Cardiac muscle cell (in vitro differentiated cells and primary cell): Measurements from ENCODE around the gene KCNMA1. TPM values are rescaled to one million over a fixed set of nuclear protein-coding genes. Genes with fewer than 3 reads are reported as not detected.

Experiments used
- DNase-seq, 2 donors: peaks; one replicate each; pipeline versions ENCODE4 v3.0.0 to v3.0.0-alpha.2; 2010 to 2017; ENCODE audit warnings: low read depth in 1 of 2, low spot score in 1 of 2
- H3K27ac ChIP-seq: fragments of 200-600 bp; sonication (generic); 2 replicates; pipeline ENCODE4 v1.5.1; 2016
- H3K27me3 ChIP-seq: fragments of 200-600 bp; sonication (generic); 2 replicates; pipeline ENCODE4 v1.6.0; 2016; ENCODE audit warnings: control low read depth
- H3K36me3 ChIP-seq: fragments of 200-600 bp; sonication (generic); 2 replicates; pipeline ENCODE4 v1.5.1; 2016; ENCODE audit warnings: control low read depth
- H3K4me1 ChIP-seq: fragments of 200-600 bp; sonication (generic); 2 replicates; pipeline ENCODE4 v1.8.1; 2017; ENCODE audit warnings: low read depth, mild to moderate bottlenecking, mixed run types
- H3K4me3 ChIP-seq: fragments of 200-600 bp; sonication (generic); 2 replicates; pipeline ENCODE4 v1.5.1; 2016; ENCODE audit warnings: mild to moderate bottlenecking
- H3K9me3 ChIP-seq: fragments of 200-600 bp; sonication (generic); 2 replicates; pipeline ENCODE4 v1.5.1; 2017; ENCODE audit warnings: low read depth, mild to moderate bottlenecking, control low read depth
- CTCF ChIP-seq: IDR thresholded peaks from 2 replicates; pipeline ENCODE4 v1.5.1; 2012; ENCODE audit warnings: low read depth, mild to moderate bottlenecking, low read length
- polyA plus RNA-seq: library from polyadenylated mRNA; unstranded; fragments of >200 nt; fragmentation: Nextera tagmentation; extraction: Ambion mirVana; gene quantifications from 2 replicates; pipeline ENCODE4 v1.2.1, GENCODE V29; 2016
- total RNA-seq: library from RNA; depleted of rRNA; stranded (reverse); fragments of >200 nt; gene quantifications from 2 replicates; pipeline ENCODE4 v1.2.3, GENCODE V29; 2016

Gene KCNMA1
- total and polyA plus RNA-seq, 2 experiments from 2014 or later = 1.8 to 1.9 TPM

DNA sequence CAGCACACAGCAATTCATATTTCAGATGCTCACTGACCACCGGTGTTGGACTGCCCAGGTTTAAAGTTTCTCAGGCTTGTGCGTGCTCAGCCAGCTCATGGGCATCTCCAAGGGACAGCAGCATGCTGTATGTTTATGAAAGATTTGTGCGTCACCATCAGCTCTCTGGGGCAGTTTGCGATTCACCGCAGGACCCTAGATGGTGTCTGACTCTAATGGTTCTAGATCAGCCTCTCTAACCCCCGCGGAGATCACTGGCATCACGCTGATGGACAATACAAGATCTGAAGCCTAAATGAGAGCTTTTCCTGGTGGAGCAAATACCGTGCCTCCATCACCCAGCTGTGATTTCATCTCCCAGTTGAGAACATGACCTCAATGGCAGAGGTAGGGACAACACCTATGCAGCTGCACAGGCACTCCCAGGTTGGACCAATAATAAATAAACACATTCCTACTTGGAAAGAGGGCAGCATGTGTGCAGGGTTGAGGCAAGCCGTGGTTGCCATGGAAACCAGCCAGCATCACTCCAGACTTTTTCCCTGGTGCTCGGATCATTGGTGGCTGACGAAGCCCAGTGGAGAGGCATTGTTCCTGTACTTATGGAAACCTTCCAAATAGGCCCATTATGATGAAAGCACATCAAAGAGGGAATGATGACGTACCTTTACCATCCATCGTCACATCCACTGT lies 253.6 kb downstream of the KCNMA1 start:
- Histone ChIP-seq H3K27ac (no peak overlapping the region), H3K4me1 (peaks cover 7% of the 10 kb centered on the region), H3K36me3 (no peaks in the 10 kb centered on the region), H3K4me3 (no peak overlapping the region), H3K27me3 (peaks cover 24% of the 10 kb centered on the region), H3K9me3 (no peaks in the 10 kb centered on the region)
- no peak for TF ChIP-seq CTCF
- DNase-seq = no peak

- H3K9me3 ChIP-seq = no peaks in the 10 kb centered on the region
- peaks cover 27% of the 10 kb centered on the region for H3K27me3 ChIP-seq
- DNase-seq = no peak
- no peak overlapping the region for H3K4me3 ChIP-seq
- H3K4me1 ChIP-seq = no peaks in the 10 kb centered on the region
- H3K36me3 ChIP-seq = no peaks in the 10 kb centered on the region
- TF ChIP-seq CTCF = no peak
- no peak overlapping the region for H3K27ac ChIP-seq
Observed at GRCh38 chr10:77381750-77382149, 255.9 kb downstream of the KCNMA1 start.

GRCh38 chr10:77380723-77381122 lies 256.9 kb downstream of the KCNMA1 start:
- Histone ChIP-seq H3K27ac (no peak overlapping the region), H3K4me1 (no peaks in the 10 kb centered on the region), H3K27me3 (peaks cover 24% of the 10 kb centered on the region), H3K36me3 (no peaks in the 10 kb centered on the region), H3K9me3 (no peaks in the 10 kb centered on the region), H3K4me3 (no peak overlapping the region)
- no peak for TF ChIP-seq CTCF
- DNase-seq = no peak

DNA sequence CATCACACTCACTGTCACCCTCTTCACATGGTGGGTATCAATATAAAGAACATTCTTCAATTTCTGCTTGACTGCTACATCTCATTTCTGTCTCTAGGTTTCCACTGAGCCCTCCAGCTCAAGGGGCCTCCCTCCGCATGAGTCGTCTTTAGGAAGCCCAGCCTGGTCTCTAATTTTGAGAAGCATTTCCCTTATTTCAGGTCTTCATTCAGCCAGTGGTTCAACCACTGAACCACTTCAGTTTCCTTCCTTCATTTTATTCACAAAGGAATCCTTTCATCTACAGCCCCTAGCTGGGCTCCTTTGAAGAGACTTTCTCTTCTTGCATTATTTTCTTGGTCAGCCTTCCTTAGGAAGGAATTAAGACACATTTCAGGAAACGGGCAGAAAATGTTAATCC lies 257.4 kb downstream of the KCNMA1 start:
- peaks cover 24% of the 10 kb centered on the region for H3K27me3 ChIP-seq
- H3K27ac ChIP-seq = no peak overlapping the region
- no peak overlapping the region for H3K4me3 ChIP-seq
- no peaks in the 10 kb centered on the region for H3K36me3 ChIP-seq
- no peak for TF ChIP-seq CTCF
- no peaks in the 10 kb centered on the region for H3K4me1 ChIP-seq
- DNase-seq = no peak
- H3K9me3 ChIP-seq = no peaks in the 10 kb centered on the region

DNA sequence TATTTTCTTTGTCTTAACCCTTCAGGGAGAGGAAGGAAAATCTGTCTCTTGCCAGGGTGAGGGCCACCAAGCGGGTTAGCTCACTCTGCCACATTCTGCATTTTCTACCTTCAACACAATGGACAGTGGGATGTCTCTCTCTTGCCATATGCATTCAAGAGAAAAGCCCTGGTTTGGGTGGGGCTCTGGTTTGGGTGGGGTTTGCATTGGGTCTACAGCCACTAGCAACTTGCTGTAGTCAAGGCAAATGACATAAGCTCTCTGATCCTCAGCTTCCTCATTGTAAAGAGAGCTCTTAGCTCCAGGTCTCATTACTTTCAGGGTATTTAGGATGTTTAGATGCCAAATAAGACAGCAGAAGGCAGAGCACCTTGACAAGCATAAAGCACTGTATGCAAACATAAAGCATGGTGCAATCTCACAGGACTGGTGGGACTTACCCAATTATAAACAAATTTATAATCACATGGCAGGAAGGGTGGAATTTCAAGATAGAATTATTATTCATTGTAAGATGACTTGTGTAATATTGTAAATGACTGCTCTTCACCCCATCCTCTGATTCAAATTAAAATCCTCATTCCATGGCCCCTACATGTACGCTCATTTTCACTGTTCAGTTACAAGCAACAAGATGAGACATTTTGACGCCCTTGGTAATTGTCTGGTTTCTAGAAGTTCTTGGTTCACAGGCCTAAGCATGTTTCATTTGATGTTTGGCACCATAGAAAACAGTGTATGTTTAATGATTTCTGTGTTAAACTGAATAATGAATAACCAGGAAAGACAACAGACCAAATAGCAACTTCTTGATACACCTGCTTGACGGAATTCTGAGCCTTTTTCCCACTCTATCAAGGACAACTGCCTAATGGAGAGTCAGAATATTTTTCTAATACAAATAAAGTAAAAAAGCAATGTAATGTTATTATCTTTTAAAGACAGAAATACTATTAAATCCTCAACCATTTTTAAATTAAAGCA lies 258.9 kb downstream of the KCNMA1 start:
- peaks cover 19% of the 10 kb centered on the region for H3K27me3 ChIP-seq
- no peaks in the 10 kb centered on the region for H3K9me3 ChIP-seq
- no peak for DNase-seq
- no peak overlapping the region for H3K27ac ChIP-seq
- TF ChIP-seq CTCF = no peak
- H3K36me3 ChIP-seq = no peaks in the 10 kb centered on the region
- no peak overlapping the region for H3K4me3 ChIP-seq
- H3K4me1 ChIP-seq = no peaks in the 10 kb centered on the region
